ENCODE measurements around the gene SPATA33. TPM values are rescaled to one million over a fixed set of nuclear protein-coding genes. Genes with fewer than 3 reads are reported as not detected.
"Not testable (repeated sequence)": the region's sequence is repeated elsewhere in the genome, so short reads cannot be mapped to it uniquely, and the experiment has no call there.

Gene SPATA33
- total RNA-seq, 6 experiments from 2014 or later = 1.8 to 5.0 (median 3.3) TPM

GRCh38 chr16:89670496-89671431 is 13.1 kb downstream of the SPATA33 start:
- no peak overlapping the region for H3K27ac ChIP-seq
- no peaks in the 10 kb centered on the region for H3K27me3 ChIP-seq
- WGBS (ENCODE audit: insufficient coverage, low coverage, low lambda C conversion rate, missing lambda C conversion rate) = 81% methylated on average over 5 of the region's 10 CpGs
- no peaks in the 10 kb centered on the region for H3K9me3 ChIP-seq
- TF ChIP-seq POLR2A (IDR thresholded peaks at IDR 0.05) = no peak
- TF ChIP-seq CTCF (IDR thresholded peaks at IDR 0.05) = no peak
- H3K4me3 ChIP-seq = no peak overlapping the region
- intact Hi-C loops (cut with DNase I) = no loop called here
- ATAC-seq (no peak), DNase-seq (no peak)
- H3K36me3 ChIP-seq = no peaks in the 10 kb centered on the region
- H3K4me1 ChIP-seq = peaks cover 0 to 12% (median 0%) of the 10 kb centered on the region in 4 donors

- H3K9me3 ChIP-seq; DNase-seq; H3K27ac ChIP-seq; intact Hi-C loops (cut with DNase I); H3K27me3 ChIP-seq; ATAC-seq; H3K36me3 ChIP-seq; H3K4me3 ChIP-seq: not testable (repeated sequence)
- H3K4me1 ChIP-seq = peaks cover 0 to 12% (median 0%) of the 10 kb centered on the region in 4 donors
- WGBS (ENCODE audit: insufficient coverage, low coverage, low lambda C conversion rate, missing lambda C conversion rate) = 97% methylated on average over 4 of the region's 4 CpGs
Measured at GRCh38 chr16:89671565-89671964, 13.9 kb downstream of the SPATA33 start.

GRCh38 chr16:89672177-89672941 is 14.7 kb downstream of the SPATA33 start:
- TF ChIP-seq POLR2A (IDR thresholded peaks at IDR 0.05) (no peak), CTCF (IDR thresholded peaks at IDR 0.05) (no peak)
- Histone ChIP-seq H3K4me1 (peaks cover 0 to 12% (median 0%) of the 10 kb centered on the region in 4 donors), H3K9me3 (no peaks in the 10 kb centered on the region), H3K27me3 (no peaks in the 10 kb centered on the region), H3K27ac (no peak overlapping the region), H3K4me3 (no peak overlapping the region), H3K36me3 (no peaks in the 10 kb centered on the region)
- intact Hi-C loops (cut with DNase I) = no loop called here
- DNase-seq (no peak), ATAC-seq (no peak)
- 86% methylated on average over 16 of the region's 16 CpGs for whole genome bisulfite sequencing (ENCODE audit: insufficient coverage, low coverage, low lambda C conversion rate, missing lambda C conversion rate)

- ATAC-seq = no peak
- TF ChIP-seq POLR2A (IDR thresholded peaks at IDR 0.05) (no peak), CTCF (IDR thresholded peaks at IDR 0.05) (no peak)
- Histone ChIP-seq H3K27ac (no peak overlapping the region), H3K36me3 (no peaks in the 10 kb centered on the region), H3K27me3 (no peaks in the 10 kb centered on the region), H3K4me1 (peaks cover 0 to 1% (median 0%) of the 10 kb centered on the region in 4 donors), H3K4me3 (no peak overlapping the region), H3K9me3 (no peaks in the 10 kb centered on the region)
- intact Hi-C loops (cut with DNase I) = no loop called here
- DNase-seq = no peak
- WGBS (ENCODE audit: insufficient coverage, low coverage, low lambda C conversion rate, missing lambda C conversion rate) = 93% methylated on average over 2 of the region's 2 CpGs
Measured at GRCh38 chr16:89678258-89678657, 20.6 kb downstream of the SPATA33 start.

Data from right lobe of liver (tissue), 6 donors.